Brain pericyte (primary cell): ENCODE results near the gene PHC3.
"Not testable (repeated sequence)": the region's sequence is repeated elsewhere in the genome, so short reads cannot be mapped to it uniquely, and the experiment has no call there.

Experiments used
- DNase-seq: peaks from one replicate; pipeline ENCODE4 v3.0.0-alpha.2; 2012; ENCODE audit warnings: low read depth, low spot score

Gene PHC3

GRCh38 chr3:170180908-170181885, at the start of gene PHC3:
PHC3 (minus strand) TSS chr3:170181733; CDS start chr3:170181715, 18 bp downstream.
- peak; percentile 71 for DNase-seq

- no peak for DNase-seq
Measured at GRCh38 chr3:170228093-170228766, 46.7 kb upstream of the PHC3 start.

GRCh38 chr3:170226426-170226960, 45.0 kb upstream of the PHC3 start:
- no peak for DNase-seq

- no peak for DNase-seq
Measured at GRCh38 chr3:170225166-170225565, 43.6 kb upstream of the PHC3 start.

- DNase-seq = no peak
Measured at GRCh38 chr3:170222647-170223541, 41.4 kb upstream of the PHC3 start.

GRCh38 chr3:170221924-170222646, 40.6 kb upstream of the PHC3 start, which contains the start of gene PRKCI:
PRKCI (plus strand) TSS chr3:170222424; CDS start chr3:170222670, 246 bp downstream.
- DNase-seq = peak; percentile 90

- DNase-seq = no peak
Measured at GRCh38 chr3:170220871-170221270, 39.3 kb upstream of the PHC3 start.

- DNase-seq = no peak
Measured at GRCh38 chr3:170219850-170220249, 38.3 kb upstream of the PHC3 start.

GRCh38 chr3:170211668-170212067, 30.1 kb upstream of the PHC3 start:
- no peak for DNase-seq

GRCh38 chr3:170207717-170208116, 26.2 kb upstream of the PHC3 start:
- DNase-seq = no peak

- not testable (repeated sequence) for DNase-seq
Measured at GRCh38 chr3:170206164-170206762, 24.7 kb upstream of the PHC3 start.

GRCh38 chr3:170205302-170205701, 23.8 kb upstream of the PHC3 start:
- no peak for DNase-seq

- no peak for DNase-seq
Measured at GRCh38 chr3:170204509-170204908, 23.0 kb upstream of the PHC3 start.

- no peak for DNase-seq
Measured at GRCh38 chr3:170204023-170204472, 22.5 kb upstream of the PHC3 start.

GRCh38 chr3:170203457-170203856, 21.9 kb upstream of the PHC3 start:
- DNase-seq = no peak

GRCh38 chr3:170201527-170201926, 20.0 kb upstream of the PHC3 start:
- DNase-seq = no peak

GRCh38 chr3:170200987-170201386, 19.5 kb upstream of the PHC3 start:
- DNase-seq = no peak

GRCh38 chr3:170196833-170197232, 15.3 kb upstream of the PHC3 start:
- DNase-seq = no peak

GRCh38 chr3:170195759-170196158, 14.2 kb upstream of the PHC3 start:
- DNase-seq = not testable (repeated sequence)
